SK-N-SH (cell line): ENCODE results near the gene PON3. TPM values are rescaled to one million over a fixed set of nuclear protein-coding genes. Genes with fewer than 3 reads are reported as not detected.

Experiments used
- CTCF ChIA-PET: fragments of 300-600, 350-600 bp; formaldehyde crosslinking; extraction: SDS; loops from one replicate; lab custom pipeline; 2021; lab: Yijun Ruan, JAX
- POLR2A ChIA-PET: fragments of 350-600 bp; sonication (Branson Sonifier 250); formaldehyde crosslinking; extraction: SDS; loops from one replicate; lab custom pipeline; 2020; ENCODE audit warnings: antibody characterized with exemption, inconsistent platforms; lab: Yijun Ruan, JAX
- DNase-seq: peaks from one replicate; pipeline ENCODE4 v3.0.0; 2012
- H2AFZ ChIP-seq: fragments of 200-600 bp; sonication (generic); 2 replicates; pipeline ENCODE4 v1.8.1; 2016; ENCODE audit warnings: antibody characterized with exemption, mild to moderate bottlenecking, low read depth
- H3F3A ChIP-seq: fragments of 200-600 bp; sonication (generic); replicated peaks from 2 replicates; pipeline ENCODE3; 2016; ENCODE audit warnings: antibody characterized with exemption, mild to moderate bottlenecking; ENCODE audit not compliant: insufficient read depth
- H3K27ac ChIP-seq, 2 experiments: fragments of 200-500 bp in 1 of 2; fragments of 200-600 bp in 1 of 2; sonication (Bioruptor generic) in 1 of 2; sonication (generic), shearing (Covaris generic) in 1 of 2; 2 replicates each; pipeline versions ENCODE4 v1.5.1 to v1.6.1; 2014 to 2016; ENCODE audit warnings: low read depth in 2 of 2, inconsistent platforms in 1 of 2, low read length in 1 of 2, mild to moderate bottlenecking in 1 of 2, mixed read lengths in 1 of 2
- H3K27me3 ChIP-seq: fragments of 200-600 bp; sonication (generic), shearing (Covaris generic); 2 replicates; pipeline ENCODE4 v1.6.1; 2016; ENCODE audit warnings: mixed run types; ENCODE audit not compliant: insufficient read depth
- H3K36me3 ChIP-seq, 2 experiments: fragments of 200-500 bp in 1 of 2; fragments of 200-600 bp in 1 of 2; sonication (Bioruptor generic) in 1 of 2; sonication (generic) in 1 of 2; replicated peaks in 1 of 2; 2 replicates each; pipeline versions ENCODE3 to v1.5.1; 2014 to 2016; ENCODE audit warnings: low read length in 1 of 2, mild to moderate bottlenecking in 1 of 2; ENCODE audit not compliant: insufficient read depth in 2 of 2, control insufficient read depth in 1 of 2
- H3K4me1 ChIP-seq, 2 experiments: fragments of 200-500 bp in 1 of 2; fragments of 200-600 bp in 1 of 2; sonication (Bioruptor generic) in 1 of 2; sonication (generic), shearing (Covaris generic) in 1 of 2; 2 replicates each; pipeline versions ENCODE4 v1.5.1 to v1.6.1; 2014 to 2016; ENCODE audit warnings: low read depth in 1 of 2, low read length in 1 of 2, mixed run types in 1 of 2; ENCODE audit not compliant: insufficient read depth in 2 of 2, control insufficient read depth in 1 of 2
- H3K4me2 ChIP-seq: fragments of 200-600 bp; sonication (generic), shearing (Covaris generic); 2 replicates; pipeline ENCODE4 v1.6.1; 2017; ENCODE audit warnings: mixed run types
- H3K4me3 ChIP-seq, 2 experiments: fragments of 200-500 bp in 1 of 2; fragments of 200-600 bp in 1 of 2; sonication (Bioruptor generic) in 1 of 2; sonication (generic), shearing (Covaris generic) in 1 of 2; 2 replicates each; pipeline versions ENCODE4 v1.5.1 to v1.8.1; 2014 to 2016; ENCODE audit warnings: low read depth in 2 of 2, inconsistent platforms in 1 of 2, low read length in 1 of 2, mild to moderate bottlenecking in 1 of 2, mixed read lengths in 1 of 2, moderate library complexity in 1 of 2
- H3K79me2 ChIP-seq: fragments of 200-600 bp; sonication (generic); 2 replicates; pipeline ENCODE4 v1.8.1; 2017; ENCODE audit warnings: mild to moderate bottlenecking; ENCODE audit not compliant: insufficient read depth
- H3K9ac ChIP-seq: fragments of 200-600 bp; sonication (generic); 2 replicates; pipeline ENCODE4 v1.6.1; 2017; ENCODE audit warnings: mixed run types
- H3K9me2 ChIP-seq: fragments of 200-600 bp; sonication (generic); 2 replicates; pipeline ENCODE4 v1.6.1; 2017; ENCODE audit warnings: mixed run types
- H3K9me3 ChIP-seq: fragments of 200-600 bp; sonication (generic); 2 replicates; pipeline ENCODE4 v1.6.1; 2017; ENCODE audit warnings: mixed run types, mild to moderate bottlenecking, moderate library complexity
- H4K20me1 ChIP-seq: fragments of 200-600 bp; sonication (generic); 2 replicates; pipeline ENCODE4 v1.6.1; 2017; ENCODE audit warnings: mild to moderate bottlenecking, mixed run types; ENCODE audit not compliant: insufficient read depth
- CHD2 ChIP-seq: fragments of 150-350 bp; IDR thresholded peaks from 2 replicates; pipeline ENCODE4 v1.6.1; 2018; ENCODE audit warnings: low read length; ENCODE audit not compliant: partially characterized antibody
- CTCF ChIP-seq: fragments of 200-600 bp; sonication (generic); IDR thresholded peaks from 2 replicates; pipeline ENCODE4 v1.6.1; 2017; ENCODE audit warnings: antibody characterized with exemption, mild to moderate bottlenecking, moderate library complexity
- EP300 ChIP-seq, 2 experiments: IDR thresholded peaks; 2 replicates each; pipeline versions ENCODE4 v1.4.0 to v1.6.1; 2012; ENCODE audit warnings: borderline replicate concordance in 1 of 2, low read depth in 1 of 2, low read length in 1 of 2
- EZH2phosphoT487 ChIP-seq: fragments of 200-600 bp; sonication (generic); IDR thresholded peaks from 2 replicates; pipeline ENCODE4 v1.6.1; 2017; ENCODE audit warnings: low read depth, mixed run types, mild to moderate bottlenecking, antibody characterized with exemption, moderate library complexity, borderline replicate concordance
- MEF2A ChIP-seq: IDR thresholded peaks from 2 replicates; pipeline ENCODE4 v1.4.0; 2012; ENCODE audit warnings: low read depth, borderline replicate concordance
- MXI1 ChIP-seq: IDR thresholded peaks from 2 replicates; pipeline ENCODE4 v1.6.1; 2012; ENCODE audit warnings: mild to moderate bottlenecking, low read depth, low read length, improper control_type of control experiment
- PBX3 ChIP-seq: IDR thresholded peaks from 2 replicates; pipeline ENCODE4; 2012
- RAD21 ChIP-seq: IDR thresholded peaks from 2 replicates; pipeline ENCODE4 v1.6.1; 2012; ENCODE audit warnings: mild to moderate bottlenecking, low read length
- RFX5 ChIP-seq: IDR thresholded peaks from 2 replicates; pipeline ENCODE4 v1.6.1; 2012; ENCODE audit warnings: mild to moderate bottlenecking, improper control_type of control experiment, low read length
- RXRA ChIP-seq: IDR thresholded peaks from 2 replicates; pipeline ENCODE4 v1.4.0; 2012; ENCODE audit warnings: low read depth, mild to moderate bottlenecking, borderline replicate concordance
- SIN3A ChIP-seq: IDR thresholded peaks from 2 replicates; pipeline ENCODE4 v1.6.1; 2012; ENCODE audit warnings: low read depth, mild to moderate bottlenecking, low read length, moderate library complexity, borderline replicate concordance
- SMC3 ChIP-seq: IDR thresholded peaks from 2 replicates; pipeline ENCODE4 v1.6.1; 2012; ENCODE audit warnings: low read depth, low read length, improper control_type of control experiment
- TEAD4 ChIP-seq: IDR thresholded peaks from 2 replicates; pipeline ENCODE4 v1.4.0; 2012; ENCODE audit warnings: mild to moderate bottlenecking, borderline replicate concordance; ENCODE audit not compliant: insufficient read depth
- WGBS: methylation state at CpG from one replicate; pipeline ENCODE4 v1.1.6; 2017; ENCODE audit warnings: low lambda C conversion rate; 5-methylcytosine and 5-hydroxymethylcytosine counted together
- polyA plus RNA-seq, 3 experiments: library from polyadenylated mRNA; depleted of rRNA; stranded (reverse); fragments of >200 nt; gene quantifications; 2 replicates each; pipeline ENCODE4 v1.2.3, GENCODE V29; 2012
- TF ChIP-seq, protein P1 (sequence below): fragments of 150-350 bp; IDR thresholded peaks from 2 replicates; pipeline ENCODE4 v1.6.1; 2017; ENCODE audit warnings: antibody characterized with exemption, low read length, low read depth, borderline replicate concordance
- TF ChIP-seq, protein P2 (sequence below): IDR thresholded peaks from 2 replicates; pipeline ENCODE4 v1.4.0; 2012; ENCODE audit warnings: low read depth

The PON3 gene
- polyA plus RNA-seq, 1 of the 3 experiments (the other 2 are of a cell fraction): not detected

DNA sequence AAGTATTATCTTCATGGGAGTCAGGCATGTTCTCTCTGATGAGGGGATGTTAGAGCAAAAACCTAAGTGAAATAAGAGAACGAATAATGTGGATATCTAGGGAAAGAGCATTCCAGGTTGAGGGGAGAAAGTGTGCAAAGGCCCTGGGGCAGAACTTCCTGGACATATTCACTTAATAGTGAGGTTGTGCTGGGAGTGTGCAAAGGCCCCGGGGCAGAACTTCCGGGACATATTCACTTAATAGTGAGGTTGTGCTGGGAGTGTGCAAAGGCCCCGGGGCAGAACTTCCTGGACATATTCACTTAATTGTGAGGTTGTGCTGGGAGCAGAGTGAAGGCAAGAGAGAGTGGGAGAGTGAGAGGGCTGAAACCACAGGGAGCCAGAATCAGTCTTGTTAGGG is 83.6 kb downstream of the PON3 start:
- Histone ChIP-seq H3K4me2 (no peak overlapping the region), H3K4me1 (peaks cover 3 to 4% of the 10 kb centered on the region in 2 experiments; a peak in 2 of 4 replicates), H3K4me3 (no peak overlapping the region), H3K9me3 (no peaks in the 10 kb centered on the region), H4K20me1 (no peaks in the 10 kb centered on the region), H3K27me3 (no peaks in the 10 kb centered on the region), H3K9ac (no peak overlapping the region), H3K27ac (no peak overlapping the region), H3F3A (no peaks in the 10 kb centered on the region), H3K9me2 (no peaks in the 10 kb centered on the region), H2AFZ (no peak overlapping the region), H3K36me3 (no peaks in the 10 kb centered on the region), H3K79me2 (no peaks in the 10 kb centered on the region)
- TF ChIP-seq SIN3A (no peak), MEF2A (no peak), MXI1 (no peak), CHD2 (no peak), CTCF (no peak), PBX3 (no peak), RFX5 (no peak)
- CTCF ChIA-PET: no interaction called here
- 44% methylated on average over 4 of the region's 4 CpGs for WGBS
- POLR2A ChIA-PET: no interaction called here
- DNase-seq: no peak

GRCh38 chr7:95311389-95311788 is 84.8 kb downstream of the PON3 start:
- Histone ChIP-seq H3K4me2 (no peak overlapping the region), H3K27ac (no peak overlapping the region), H3K4me1 (peaks cover 3 to 4% of the 10 kb centered on the region in 2 experiments; a peak in 2 of 4 replicates), H3F3A (no peaks in the 10 kb centered on the region), H3K9ac (no peak overlapping the region), H3K27me3 (no peaks in the 10 kb centered on the region), H2AFZ (no peak overlapping the region), H3K9me2 (no peaks in the 10 kb centered on the region), H3K4me3 (no peak overlapping the region), H4K20me1 (no peaks in the 10 kb centered on the region), H3K36me3 (no peaks in the 10 kb centered on the region), H3K79me2 (no peaks in the 10 kb centered on the region), H3K9me3 (no peaks in the 10 kb centered on the region)
- DNase-seq: no peak
- 57% methylated on average over 2 of the region's 2 CpGs for WGBS
- no peak for TF ChIP-seq RAD21
- TF ChIP-seq CTCF: no peak
- TF ChIP-seq EP300 (IDR thresholded peaks at IDR 0.05; ENCODE audit: borderline replicate concordance in 1 of 2, low read depth in 1 of 2, low read length in 1 of 2): no peak
- no peak for TF ChIP-seq RXRA
- no peak for TF ChIP-seq EZH2phosphoT487
- no peak for TF ChIP-seq SMC3
- no peak for TF ChIP-seq RFX5
- TF ChIP-seq TEAD4: no peak
- TF ChIP-seq, protein P1, sequence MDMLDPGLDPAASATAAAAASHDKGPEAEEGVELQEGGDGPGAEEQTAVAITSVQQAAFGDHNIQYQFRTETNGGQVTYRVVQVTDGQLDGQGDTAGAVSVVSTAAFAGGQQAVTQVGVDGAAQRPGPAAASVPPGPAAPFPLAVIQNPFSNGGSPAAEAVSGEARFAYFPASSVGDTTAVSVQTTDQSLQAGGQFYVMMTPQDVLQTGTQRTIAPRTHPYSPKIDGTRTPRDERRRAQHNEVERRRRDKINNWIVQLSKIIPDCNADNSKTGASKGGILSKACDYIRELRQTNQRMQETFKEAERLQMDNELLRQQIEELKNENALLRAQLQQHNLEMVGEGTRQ: no peak
- no peak for TF ChIP-seq MXI1
- TF ChIP-seq, protein P2, sequence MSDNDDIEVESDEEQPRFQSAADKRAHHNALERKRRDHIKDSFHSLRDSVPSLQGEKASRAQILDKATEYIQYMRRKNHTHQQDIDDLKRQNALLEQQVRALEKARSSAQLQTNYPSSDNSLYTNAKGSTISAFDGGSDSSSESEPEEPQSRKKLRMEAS: no peak
- ChIA-PET POLR2A (no interaction called here), CTCF (interaction anchor here (1.0 kb wide), 1 partner anchor 65 kb away, joined by 4 read pairs; no protein-coding TSS in a partner anchor)
